GM18520 (cell line): ENCODE measurements around the gene AUNIP.

Source experiments
- ATAC-seq: cut with Tn5 transposase; IDR thresholded peaks from one replicate; pipeline ENCODE4 v1.9.1; 2021; ENCODE audit not compliant: unreplicated experiment

Gene AUNIP

DNA sequence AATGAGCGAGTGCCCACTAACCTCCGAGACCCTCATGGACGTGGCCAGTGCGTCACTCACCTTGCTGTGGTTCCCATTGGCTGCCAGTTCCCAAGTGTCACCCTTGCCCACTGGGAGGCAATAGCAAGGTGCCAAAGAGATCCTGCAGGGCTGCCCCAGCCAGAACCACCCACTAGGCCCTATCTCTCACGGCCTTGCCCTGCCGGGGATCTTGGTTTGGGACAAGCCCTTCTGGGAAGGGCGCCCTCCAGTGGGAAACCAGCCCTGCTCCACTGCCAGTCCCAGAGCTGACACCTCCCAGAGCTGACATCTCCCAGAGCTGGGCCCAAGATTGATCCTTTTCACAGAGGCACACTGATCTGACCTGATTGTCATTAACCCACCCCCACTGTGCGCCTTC lies 61.3 kb downstream of the AUNIP start:
- ATAC-seq: no peak

DNA sequence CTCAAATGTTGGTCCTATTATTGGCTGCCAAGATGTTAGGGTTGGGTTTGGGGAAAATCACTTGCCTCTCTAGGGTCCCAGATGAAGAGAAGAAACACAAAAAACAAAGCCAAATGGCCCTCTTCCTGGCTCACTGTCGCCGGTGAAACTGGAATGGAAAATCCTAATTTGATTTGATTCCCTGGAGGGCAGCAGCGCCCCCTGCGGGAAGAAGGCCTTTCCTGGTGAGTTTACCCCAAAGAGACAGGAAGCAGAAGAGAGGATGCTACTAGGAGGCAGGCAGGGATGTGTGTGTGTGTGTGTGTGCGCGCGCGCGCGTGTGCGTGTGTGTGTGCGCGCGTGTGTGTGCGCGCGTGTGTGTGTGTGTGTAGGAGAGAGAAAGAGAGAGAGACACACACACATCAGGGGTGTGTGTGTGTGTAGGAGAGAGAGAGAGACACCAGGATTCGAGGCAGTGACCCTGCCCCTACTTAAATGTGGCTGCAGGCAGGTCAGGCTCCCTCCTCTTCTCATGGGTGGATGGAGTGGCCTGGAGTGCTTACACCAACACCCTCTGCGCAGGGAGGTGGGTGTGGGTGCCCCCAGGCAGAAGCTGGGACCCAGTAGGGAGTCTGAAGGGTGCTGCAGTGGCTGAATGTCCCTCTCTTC lies 62.3 kb downstream of the AUNIP start:
- no peak for ATAC-seq

DNA sequence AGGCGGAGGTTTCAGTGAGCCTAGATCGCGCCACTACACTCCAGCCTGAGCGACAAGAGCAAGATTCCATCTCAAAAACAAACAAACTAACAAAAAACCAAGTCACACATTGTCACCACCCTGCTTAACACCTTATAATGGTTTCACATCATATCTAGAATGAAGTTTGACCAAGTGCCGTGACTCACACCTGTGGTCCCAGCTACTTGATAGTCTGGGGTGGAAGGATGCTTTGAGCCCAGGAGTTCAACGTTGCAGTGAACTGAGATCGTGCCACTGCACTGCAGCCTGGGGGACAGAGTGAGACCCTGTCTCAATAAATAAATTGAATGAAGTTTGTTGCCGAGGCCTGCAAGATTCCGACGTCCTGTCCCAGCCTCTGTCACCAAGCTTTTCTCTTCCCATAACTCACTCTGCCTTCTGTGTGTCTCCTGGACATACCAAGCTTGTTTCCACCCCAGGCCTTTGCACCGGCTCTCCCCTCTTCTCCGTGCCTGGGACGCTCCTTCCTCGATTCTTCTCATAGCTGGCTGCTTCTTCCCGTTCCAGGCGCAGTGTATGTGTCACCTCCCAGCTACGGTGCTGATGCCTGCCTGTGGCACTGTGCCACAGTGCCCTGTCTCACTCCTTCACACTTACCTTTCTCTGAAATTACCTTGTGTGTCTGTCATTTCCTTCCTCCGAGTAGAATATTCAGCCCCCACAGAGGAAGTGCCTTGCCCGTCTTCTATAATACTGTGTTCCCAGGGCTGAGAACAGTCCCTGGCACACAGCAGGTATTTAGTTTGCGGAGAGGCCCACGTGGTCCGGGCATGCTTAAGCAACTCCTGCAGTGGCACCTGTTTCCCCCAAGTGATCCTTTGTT lies 63.1 kb downstream of the AUNIP start:
- ATAC-seq: no peak

DNA sequence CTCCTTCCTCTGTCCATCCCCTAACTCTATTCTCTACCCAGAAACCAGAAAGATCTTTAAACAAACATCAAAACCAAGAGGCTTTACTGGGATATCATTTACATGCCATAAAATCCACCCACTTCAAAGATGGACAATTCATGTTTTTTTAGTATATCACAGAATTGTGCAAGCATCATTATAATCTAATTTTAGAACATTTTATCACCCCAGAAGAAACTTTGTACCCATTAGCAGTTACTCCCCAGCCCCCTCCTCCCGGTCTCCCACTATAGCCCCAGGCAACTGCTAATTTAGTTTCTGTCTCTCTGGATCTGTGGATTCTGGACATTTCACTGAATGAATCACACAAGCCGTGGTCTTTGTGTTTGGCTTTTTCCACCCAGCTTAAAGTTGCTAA lies 64.0 kb downstream of the AUNIP start:
- ATAC-seq: no peak

DNA sequence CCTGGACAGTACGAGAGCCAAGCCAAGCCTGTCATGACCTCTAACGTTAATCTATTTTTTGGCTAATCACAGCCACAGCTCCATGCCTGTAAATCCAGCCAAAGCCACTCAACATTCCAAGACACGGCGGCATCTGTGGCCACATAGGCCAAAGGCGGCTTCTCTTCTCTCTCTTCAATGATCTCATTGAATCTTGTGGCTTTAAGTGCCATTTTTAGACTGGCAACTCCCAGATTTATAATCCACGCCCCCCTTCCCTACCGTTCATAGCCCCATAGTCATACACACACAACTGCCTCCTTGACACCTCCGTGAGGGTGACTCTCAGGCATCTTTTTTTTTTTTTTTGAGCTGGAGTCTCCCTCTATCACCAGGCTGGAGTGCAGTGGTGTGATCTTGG lies 64.9 kb downstream of the AUNIP start:
- ATAC-seq: no peak

DNA sequence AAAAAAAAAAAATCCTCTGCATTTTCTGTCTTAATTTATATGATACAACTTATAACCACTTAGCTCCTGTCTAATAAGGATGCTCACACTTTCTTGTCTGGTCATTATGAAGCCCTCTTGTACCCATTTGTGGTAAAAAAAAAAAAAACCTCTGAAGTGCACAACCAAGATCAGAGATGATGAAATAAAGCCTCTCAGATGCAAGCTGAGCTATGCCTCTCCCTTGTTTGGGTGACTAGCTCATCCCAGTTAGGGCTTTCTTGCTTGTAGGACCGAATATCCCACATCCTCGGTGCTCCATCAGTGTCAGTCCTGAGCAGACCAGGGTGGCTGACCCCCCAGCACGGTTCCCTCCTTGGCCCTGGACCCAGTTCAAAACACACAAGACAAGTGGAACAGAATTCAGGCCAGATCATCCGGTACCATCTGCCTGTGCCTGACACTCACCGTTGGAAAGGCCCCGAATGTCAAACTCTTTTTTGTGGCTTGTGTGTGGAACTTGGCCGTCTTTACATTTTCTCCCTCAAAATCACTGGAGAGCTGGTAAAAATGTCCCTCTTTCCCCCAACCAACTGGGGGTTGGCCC lies 65.6 kb downstream of the AUNIP start:
- ATAC-seq: no peak

DNA sequence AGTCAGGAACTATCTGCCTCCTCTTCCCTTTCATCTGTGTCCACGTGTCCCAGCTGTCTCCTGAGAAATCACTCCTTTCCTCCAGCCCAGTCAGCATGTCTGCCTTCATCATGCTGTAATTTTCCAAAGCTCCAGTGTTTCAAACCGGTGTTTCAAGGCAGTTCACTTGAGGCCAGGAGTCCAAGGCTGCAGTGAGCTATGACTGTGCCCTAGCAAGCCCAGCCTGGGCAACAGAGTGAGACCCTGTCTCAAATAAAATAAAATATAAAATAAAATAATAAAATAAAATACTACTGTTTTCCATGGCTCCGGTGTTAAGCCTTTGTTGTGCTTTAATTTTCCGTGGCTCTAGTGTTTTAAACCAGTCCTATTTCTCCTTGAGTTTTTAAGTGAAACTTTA lies 67.1 kb downstream of the AUNIP start:
- no peak for ATAC-seq

DNA sequence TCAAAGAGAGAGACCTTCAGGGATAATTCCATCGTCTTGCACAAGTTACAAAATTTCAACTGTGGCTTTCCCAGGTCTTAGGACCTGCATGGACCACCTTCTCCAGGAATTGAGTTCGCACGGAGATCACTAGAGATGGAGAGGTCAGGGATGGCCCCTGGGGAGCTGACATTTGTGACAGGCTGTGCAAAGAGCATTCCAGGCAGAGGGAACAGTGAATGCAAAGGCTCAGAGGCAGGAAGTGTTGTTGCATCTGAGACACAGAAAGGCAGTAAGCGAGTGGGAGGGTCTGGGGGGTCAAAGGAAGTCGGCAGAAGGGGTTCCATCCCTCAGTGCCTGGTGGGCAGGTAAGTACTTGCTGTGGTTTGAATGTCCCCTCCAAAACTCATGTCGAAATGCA lies 68.8 kb downstream of the AUNIP start:
- no peak for ATAC-seq

DNA sequence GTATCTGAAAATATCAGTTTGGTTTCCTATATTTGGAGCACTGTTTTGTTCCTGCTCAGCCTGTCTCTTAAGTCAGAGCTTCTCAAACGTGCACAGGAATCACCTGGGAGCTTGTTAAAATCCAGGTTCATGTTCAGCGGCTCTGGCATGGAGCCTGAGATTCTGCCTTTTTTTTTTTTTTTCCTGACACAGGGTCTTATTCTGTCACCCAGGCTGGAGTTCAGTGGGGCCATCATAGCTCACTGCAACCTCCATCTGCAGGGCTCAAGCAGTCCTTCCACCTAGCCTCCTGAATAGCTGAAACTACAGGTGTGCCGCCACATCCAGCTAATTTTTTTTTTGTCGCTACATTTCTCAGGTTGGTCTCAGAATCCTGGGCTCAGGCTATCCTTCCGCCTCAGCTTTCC lies 71.5 kb downstream of the AUNIP start:
- no peak for ATAC-seq

DNA sequence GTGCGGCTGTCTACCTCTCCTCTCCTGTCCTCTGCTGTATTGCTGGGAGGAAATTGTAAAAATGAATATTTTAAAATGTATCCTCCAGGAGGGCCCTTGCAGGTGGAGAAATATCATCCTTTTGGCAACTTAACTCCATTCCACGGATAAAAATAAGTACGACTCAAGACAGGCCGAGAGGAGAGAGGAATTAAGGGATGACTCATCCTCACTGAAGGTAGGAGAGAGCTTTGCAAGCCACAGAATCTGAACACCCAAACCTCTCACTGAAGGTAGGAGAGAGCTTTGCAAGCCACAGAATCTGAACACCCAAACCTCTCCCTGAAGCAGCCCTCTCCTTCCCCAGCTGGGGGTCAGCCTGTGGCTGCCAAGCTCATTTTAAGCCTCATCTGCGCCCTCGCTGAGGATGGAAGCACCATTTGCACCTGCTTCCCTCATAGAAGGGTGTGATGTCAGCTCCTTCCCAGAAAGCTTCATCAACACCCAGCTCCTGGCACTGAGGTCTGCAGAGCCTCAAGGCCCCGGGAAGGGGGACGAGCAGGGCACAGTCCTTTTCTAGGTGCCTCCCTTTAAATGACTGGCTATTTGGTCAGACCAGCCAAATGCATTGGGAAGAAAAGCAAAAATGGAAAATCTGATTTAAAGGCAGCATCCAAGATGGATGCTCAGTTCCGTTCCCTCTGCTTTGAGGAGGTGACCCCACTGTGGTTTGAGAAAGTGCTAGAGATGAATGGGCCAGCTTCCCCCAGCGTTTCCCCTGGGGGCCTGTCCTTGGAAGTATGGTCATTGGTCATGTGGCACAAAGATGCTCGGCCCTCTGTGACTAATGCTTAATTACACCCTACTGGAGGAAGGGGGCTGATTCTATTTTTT lies 72.1 kb downstream of the AUNIP start:
- ATAC-seq: no peak

DNA sequence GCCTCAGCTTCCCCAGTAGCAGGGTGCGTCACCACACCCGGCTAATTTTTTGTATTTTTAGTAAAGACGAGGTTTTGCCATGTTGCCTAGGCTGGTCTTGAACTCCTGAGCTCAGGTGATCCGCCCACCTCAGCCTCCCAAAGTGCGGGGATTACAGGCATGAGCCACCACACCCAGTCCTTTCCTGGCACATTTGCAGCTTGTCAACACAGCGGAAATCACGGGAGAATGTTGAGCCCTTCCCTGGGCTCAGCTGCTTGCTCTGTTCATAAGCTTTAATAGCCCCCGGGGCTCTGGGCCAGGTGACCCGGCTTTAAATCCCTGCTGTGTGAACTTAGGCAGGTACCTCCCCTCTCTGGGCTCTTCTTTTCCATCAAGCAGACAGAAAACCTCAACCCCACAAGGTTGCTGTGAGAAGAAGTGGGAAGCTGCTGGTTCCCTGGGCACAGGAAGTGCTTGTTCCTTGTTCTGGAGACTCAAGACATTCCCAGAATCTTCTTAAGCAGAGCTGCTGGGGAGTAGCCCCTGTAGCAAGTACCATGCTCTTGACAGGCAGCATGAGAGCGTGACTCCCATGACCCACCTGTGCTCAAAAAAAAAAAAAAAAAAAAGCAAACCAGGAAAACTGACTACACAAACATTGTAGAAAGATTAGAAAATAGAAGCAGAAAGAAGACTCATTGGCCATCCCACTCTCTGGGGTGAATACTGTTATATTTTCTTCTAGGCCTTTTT lies 73.8 kb downstream of the AUNIP start:
- ATAC-seq: no peak

DNA sequence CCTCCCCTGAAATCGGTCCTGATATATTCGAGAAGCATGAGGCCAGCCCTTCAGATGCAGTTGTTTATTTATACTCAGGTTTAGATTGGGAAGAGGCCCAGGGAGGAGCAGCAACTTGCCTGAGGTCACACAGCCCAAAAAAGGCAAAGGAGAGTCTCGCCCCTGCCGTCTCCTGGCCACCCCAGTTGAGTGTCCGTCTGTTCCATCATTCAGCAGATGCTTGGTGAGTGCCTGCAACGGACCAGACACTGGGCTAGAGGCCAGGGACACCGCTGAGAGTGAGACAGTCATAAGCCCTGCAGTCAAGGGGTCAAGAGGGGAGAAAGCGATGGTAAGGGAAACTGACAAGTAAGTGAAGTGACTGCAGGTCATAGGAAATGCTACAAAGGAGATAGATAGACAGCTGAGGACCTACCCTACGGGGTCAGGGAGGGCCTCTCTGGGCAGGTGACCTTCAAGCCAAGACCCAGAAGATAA lies 74.6 kb downstream of the AUNIP start:
- no peak for ATAC-seq
